Measurements from ENCODE around the gene ERICH6. TPM values are rescaled to one million over a fixed set of nuclear protein-coding genes. Genes with fewer than 3 reads are reported as not detected.

Gene ERICH6
- total RNA-seq, 1 donor from 2014 or later, result not detected

DNA sequence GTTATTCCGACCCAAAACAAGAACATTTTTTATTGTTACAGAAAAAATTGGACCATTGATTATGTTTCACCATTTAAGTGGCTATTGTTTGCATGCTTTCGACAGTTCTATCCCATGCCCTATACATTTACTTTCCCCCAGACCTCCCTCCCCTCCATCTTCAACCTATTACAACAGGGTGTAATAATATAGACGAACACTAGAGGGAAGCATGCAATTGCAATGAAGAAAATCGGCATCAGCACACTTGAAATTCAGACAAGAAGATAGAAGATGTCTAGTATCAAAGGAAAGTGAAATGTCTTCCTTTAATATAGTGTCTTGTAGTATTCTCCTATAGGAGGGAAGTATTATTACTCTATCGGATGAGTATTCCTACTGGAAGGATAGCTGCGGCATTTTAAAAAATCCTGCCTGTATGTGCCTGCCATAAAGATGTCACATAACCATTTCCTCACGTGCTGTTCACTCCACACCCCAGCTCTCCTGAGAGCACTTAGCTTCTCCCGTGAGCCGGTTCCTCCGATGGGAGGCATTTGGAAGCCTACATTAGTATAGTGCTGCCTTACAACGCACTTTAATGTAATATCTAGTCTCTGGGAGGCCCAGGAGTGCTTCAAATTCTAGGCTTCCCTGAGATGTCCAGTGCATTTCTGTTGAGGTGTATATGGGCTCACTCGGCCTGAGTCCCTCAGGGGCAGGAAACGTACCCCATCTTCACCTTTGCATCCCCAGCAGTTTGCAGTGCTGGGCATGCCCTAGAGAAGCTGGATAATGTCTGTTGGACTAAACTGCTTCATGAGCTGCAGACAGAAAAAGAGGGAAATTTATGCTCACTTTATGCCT lies 17.8 kb upstream of the ERICH6 start:
- intact Hi-C loops (cut with DNase I), result loop anchor here (2.0 to 5.0 kb wide), 3 partner anchors 41 to 425 kb away; partner anchors contain the start of gene SIAH2
- peak overlapping the region; percentile 2 to 15 for H3K4me3 ChIP-seq

DNA sequence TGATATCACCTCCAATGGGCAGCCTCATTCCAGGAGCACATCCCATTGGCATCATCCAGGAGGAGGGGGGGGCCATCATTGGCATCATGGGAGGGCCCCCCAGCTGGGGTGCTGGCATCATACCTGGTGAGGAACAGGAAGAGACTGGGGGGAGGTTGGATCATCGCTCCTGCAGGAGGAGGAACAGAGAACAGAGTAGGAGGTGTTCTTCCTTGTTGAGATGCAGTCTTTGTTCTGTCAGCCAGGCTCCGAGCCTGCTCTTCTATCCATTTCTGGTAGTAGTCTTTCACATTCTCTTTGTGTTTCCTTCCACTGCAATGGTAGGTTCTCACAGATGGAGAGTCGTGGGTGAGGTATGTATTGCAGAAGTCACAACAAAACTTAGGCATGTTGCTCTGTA lies 16.7 kb upstream of the ERICH6 start:
- Histone ChIP-seq H3K4me1 (peaks cover 12% of the 10 kb centered on the region), H3K4me3 (no peak overlapping the region), H3K9me3 (no peaks in the 10 kb centered on the region), H3K27ac (no peak overlapping the region), H3K36me3 (no peaks in the 10 kb centered on the region), H3K27me3 (no peaks in the 10 kb centered on the region)
- intact Hi-C loops (cut with DNase I), result loop anchor here (2.0 to 5.0 kb wide), 3 partner anchors 42 to 426 kb away; partner anchors contain the start of gene SIAH2
- DNase-seq (ENCODE audit: extremely low spot score in 2 of 2), result no peak
- TF ChIP-seq POLR2A (IDR thresholded peaks at IDR 0.05) (no peak), CTCF (IDR thresholded peaks at IDR 0.05) (no peak), POLR2AphosphoS5 (IDR thresholded peaks at IDR 0.05; ENCODE audit: insufficient read depth in 1 of 2, low read depth in 1 of 2) (no peak)

More for the DNA sequence above, 17.8 kb upstream of the ERICH6 start:
- Histone ChIP-seq H3K27ac (peak overlapping the region; percentile 57), H3K36me3 (no peaks in the 10 kb centered on the region), H3K9me3 (no peaks in the 10 kb centered on the region), H3K27me3 (no peaks in the 10 kb centered on the region), H3K4me1 (peaks cover 17% of the 10 kb centered on the region)
- no peak for TF ChIP-seq POLR2A (IDR thresholded peaks at IDR 0.05)
- peak; percentile 59 to 89 (median 89) for TF ChIP-seq CTCF (IDR thresholded peaks at IDR 0.05)
- peak in 1 of 2 donors; percentile 62 for TF ChIP-seq POLR2AphosphoS5 (IDR thresholded peaks at IDR 0.05; ENCODE audit: insufficient read depth in 1 of 2, low read depth in 1 of 2)
- no peak for DNase-seq (ENCODE audit: extremely low spot score in 2 of 2)

DNA sequence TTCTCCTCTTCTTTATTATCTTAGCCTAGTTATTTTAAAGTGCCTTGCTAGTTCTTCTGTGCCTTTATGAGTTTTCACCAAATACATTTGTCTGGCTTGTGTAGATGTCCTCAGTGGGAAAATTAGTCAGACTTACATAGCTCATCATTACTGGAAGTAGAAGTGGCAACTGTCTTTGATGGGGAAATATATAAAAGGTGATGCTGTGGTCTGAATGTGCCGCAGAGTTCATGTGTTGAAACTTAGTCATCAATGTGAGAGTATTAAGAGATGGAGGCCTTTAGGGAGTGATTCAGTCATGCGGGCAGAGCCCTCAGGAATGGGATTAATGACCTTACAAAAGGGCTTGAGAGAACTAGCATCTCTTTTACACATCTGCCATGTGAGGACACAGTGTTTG lies 6.4 kb upstream of the ERICH6 start:
- Histone ChIP-seq H3K9me3 (no peaks in the 10 kb centered on the region), H3K4me1 (no peaks in the 10 kb centered on the region), H3K36me3 (no peaks in the 10 kb centered on the region), H3K27me3 (no peaks in the 10 kb centered on the region), H3K27ac (no peak overlapping the region), H3K4me3 (no peak overlapping the region)
- no peak for DNase-seq (ENCODE audit: extremely low spot score in 2 of 2)
- intact Hi-C loops (cut with DNase I), result no loop called here
- TF ChIP-seq CTCF (IDR thresholded peaks at IDR 0.05) (no peak), POLR2AphosphoS5 (IDR thresholded peaks at IDR 0.05; ENCODE audit: insufficient read depth in 1 of 2, low read depth in 1 of 2) (no peak), POLR2A (IDR thresholded peaks at IDR 0.05) (no peak)

GRCh38 chr3:150703299-150703755 lies 393 bp downstream of the ERICH6 start:
- Histone ChIP-seq H3K36me3 (no peaks in the 10 kb centered on the region), H3K9me3 (no peaks in the 10 kb centered on the region), H3K27ac (peak overlapping the region; percentile 84), H3K27me3 (no peaks in the 10 kb centered on the region), H3K4me1 (peaks cover 6% of the 10 kb centered on the region), H3K4me3 (peak overlapping the region; percentile 41 to 67)
- intact Hi-C loops (cut with DNase I), result loop anchor here (2.0 kb wide), 1 partner anchor 99 kb away; no protein-coding TSS in a partner anchor
- TF ChIP-seq POLR2AphosphoS5 (IDR thresholded peaks at IDR 0.05; ENCODE audit: insufficient read depth in 1 of 2, low read depth in 1 of 2) (no peak), POLR2A (IDR thresholded peaks at IDR 0.05) (no peak), CTCF (IDR thresholded peaks at IDR 0.05) (no peak)
- no peak for DNase-seq (ENCODE audit: extremely low spot score in 2 of 2)
